H9 (cell line): ENCODE results near the gene RBM18. TPM values are rescaled to one million over a fixed set of nuclear protein-coding genes. Genes with fewer than 3 reads are reported as not detected.

Experiments used
- DNase-seq: peaks from one replicate; pipeline ENCODE4 v3.0.0-alpha.2; 2017
- H2AFZ ChIP-seq: one replicate; pipeline ENCODE4 v1.6.1; 2013; ENCODE audit warnings: mild to moderate bottlenecking, low read length, control low read depth, moderate library complexity
- H2AK5ac ChIP-seq: 2 replicates; pipeline ENCODE4 v1.6.1; 2013; ENCODE audit warnings: low read length, control low read depth, mixed read lengths; ENCODE audit not compliant: insufficient read length
- H2BK120ac ChIP-seq: one replicate; pipeline ENCODE4 v1.6.1; 2013; ENCODE audit warnings: low read depth, mild to moderate bottlenecking, low read length, control low read depth, inconsistent platforms; ENCODE audit not compliant: poor library complexity, severe bottlenecking
- H2BK12ac ChIP-seq: 2 replicates; pipeline ENCODE4 v1.6.1; 2013; ENCODE audit warnings: low read length, control low read depth, mixed read lengths, low read depth; ENCODE audit not compliant: insufficient read length
- H2BK15ac ChIP-seq: 2 replicates; pipeline ENCODE4 v1.6.1; 2013; ENCODE audit warnings: low read depth, low read length, control low read depth
- H2BK20ac ChIP-seq: one replicate; pipeline ENCODE4 v1.6.1; 2013; ENCODE audit warnings: low read depth, mild to moderate bottlenecking, low read length, control low read depth, inconsistent platforms; ENCODE audit not compliant: poor library complexity, severe bottlenecking
- H2BK5ac ChIP-seq: 2 replicates; pipeline ENCODE4 v1.6.1; 2013; ENCODE audit warnings: low read length, control low read depth, mixed read lengths; ENCODE audit not compliant: insufficient read length
- H3K14ac ChIP-seq: 2 replicates; pipeline ENCODE4 v1.6.1; 2013; ENCODE audit warnings: low read length, control low read depth; ENCODE audit not compliant: insufficient read depth
- H3K18ac ChIP-seq: 2 replicates; pipeline ENCODE4 v1.6.1; 2013; ENCODE audit warnings: low read depth, mild to moderate bottlenecking, mixed read lengths, low read length, control low read depth; ENCODE audit not compliant: insufficient read length
- H3K23ac ChIP-seq: 2 replicates; pipeline ENCODE4 v1.6.1; 2013; ENCODE audit warnings: low read length, control low read depth, mixed read lengths, low read depth; ENCODE audit not compliant: insufficient read length
- H3K23me2 ChIP-seq: 2 replicates; pipeline ENCODE4 v1.6.1; 2013; ENCODE audit warnings: low read depth, mild to moderate bottlenecking, mixed read lengths, low read length, control low read depth; ENCODE audit not compliant: insufficient read length, poor library complexity, severe bottlenecking
- H3K27ac ChIP-seq: 2 replicates; pipeline ENCODE4 v1.5.1; 2013; ENCODE audit warnings: low read length, control low read depth, mixed read lengths, low read depth; ENCODE audit not compliant: insufficient read length
- H3K27me3 ChIP-seq: 2 replicates; pipeline ENCODE4 v1.6.1; 2013; ENCODE audit warnings: low read length, control low read depth, inconsistent platforms; ENCODE audit not compliant: insufficient read depth
- H3K4ac ChIP-seq: 2 replicates; pipeline ENCODE4 v1.6.1; 2013; ENCODE audit warnings: low read depth, mild to moderate bottlenecking, control low read depth, inconsistent platforms, low read length, moderate library complexity
- H3K4me1 ChIP-seq: 2 replicates; pipeline ENCODE4 v1.6.1; 2013; ENCODE audit warnings: low read length, control low read depth, inconsistent platforms; ENCODE audit not compliant: insufficient read depth
- H3K4me2 ChIP-seq: 2 replicates; pipeline ENCODE4 v1.6.1; 2013; ENCODE audit warnings: low read length, control low read depth, mixed read lengths; ENCODE audit not compliant: insufficient read length, insufficient read depth
- H3K56ac ChIP-seq: 2 replicates; pipeline ENCODE4 v1.6.1; 2013; ENCODE audit warnings: low read depth, mild to moderate bottlenecking, mixed read lengths, low read length, control low read depth; ENCODE audit not compliant: insufficient read length
- H3K79me1 ChIP-seq: 2 replicates; pipeline ENCODE4 v1.6.1; 2013; ENCODE audit warnings: low read depth, mild to moderate bottlenecking, moderate library complexity, low read length, control low read depth, inconsistent platforms; ENCODE audit not compliant: insufficient read depth, poor library complexity, severe bottlenecking
- H3K79me2 ChIP-seq: 2 replicates; pipeline ENCODE4 v1.6.1; 2013; ENCODE audit warnings: low read length, control low read depth, inconsistent platforms; ENCODE audit not compliant: insufficient read depth
- H3K9ac ChIP-seq: 2 replicates; pipeline ENCODE4 v1.6.1; 2013; ENCODE audit warnings: low read length, control low read depth, mixed read lengths; ENCODE audit not compliant: insufficient read length; ENCODE audit errors: extremely low read depth
- H3K9me3 ChIP-seq: one replicate; pipeline ENCODE4 v1.6.1; 2013; ENCODE audit warnings: low read depth, low read length, inconsistent platforms; ENCODE audit not compliant: control insufficient read depth
- H3T11ph ChIP-seq: one replicate; pipeline ENCODE4 v1.6.1; 2013; ENCODE audit warnings: mild to moderate bottlenecking, low read length, control low read depth, inconsistent platforms
- H4K20me1 ChIP-seq: one replicate; pipeline ENCODE4 v1.6.1; 2013; ENCODE audit not compliant: control insufficient read depth, insufficient read length, insufficient read depth
- H4K5ac ChIP-seq: 2 replicates; pipeline ENCODE4 v1.6.1; 2013; ENCODE audit warnings: low read depth, mild to moderate bottlenecking, mixed read lengths, low read length, control low read depth; ENCODE audit not compliant: insufficient read length
- H4K8ac ChIP-seq: replicated peaks from 2 replicates; pipeline ENCODE4 v1.6.1; 2013; ENCODE audit warnings: low read length, control low read depth, mixed read lengths, low read depth; ENCODE audit not compliant: insufficient read length
- H4K91ac ChIP-seq: 2 replicates; pipeline ENCODE4 v1.6.1; 2013; ENCODE audit warnings: low read depth, mild to moderate bottlenecking, moderate library complexity, mixed read lengths, low read length, control low read depth; ENCODE audit not compliant: insufficient read length
- H3K27ac Mint-ChIP-seq, 3 experiments: 2 replicates in 2 of 3; 3 replicates in 1 of 3; pipeline ENCODE4 v1.8.0; 2020 to 2021; ENCODE audit warnings: mixed read lengths in 3 of 3, mild to moderate bottlenecking in 1 of 3, moderate library complexity in 1 of 3
- H3K27me3 Mint-ChIP-seq: 2 replicates; pipeline ENCODE4 v1.8.0; 2021; ENCODE audit warnings: low read depth, mild to moderate bottlenecking, moderate library complexity, mixed read lengths
- H3K36me3 Mint-ChIP-seq, 3 experiments: 2 replicates in 2 of 3; 3 replicates in 1 of 3; pipeline ENCODE4 v1.8.0; 2020 to 2021; ENCODE audit warnings: low read depth in 3 of 3, mixed read lengths in 3 of 3; ENCODE audit not compliant: insufficient read depth in 1 of 3
- H3K4me1 Mint-ChIP-seq, 2 experiments: 2 replicates each; pipeline ENCODE4 v1.8.0; 2020; ENCODE audit warnings: mixed read lengths in 2 of 2
- H3K4me3 Mint-ChIP-seq, 2 experiments: 2 replicates in 1 of 2; 3 replicates in 1 of 2; pipeline ENCODE4 v1.8.0; 2020 to 2021; ENCODE audit warnings: mild to moderate bottlenecking in 2 of 2, mixed read lengths in 2 of 2, moderate library complexity in 1 of 2
- H3K9me3 Mint-ChIP-seq, 2 experiments: 2 replicates in 1 of 2; 3 replicates in 1 of 2; pipeline ENCODE4 v1.8.0; 2020; ENCODE audit warnings: mild to moderate bottlenecking in 2 of 2, mixed read lengths in 2 of 2, moderate library complexity in 1 of 2
- CTCF ChIP-seq: fragments of 200-600 bp; sonication (generic); conservative IDR thresholded peaks from 3 replicates; pipeline ENCODE4 v1.8.0; 2021; ENCODE audit warnings: antibody characterized with exemption, mild to moderate bottlenecking
- total RNA-seq: library from RNA; stranded (reverse); gene quantifications from 2 replicates; pipeline ENCODE4 v1.2.1, GENCODE V29; 2021

Gene RBM18
- total RNA-seq, 1 experiment from 2014 or later = 18.9 TPM

- Mint-ChIP-seq H3K27me3 (no peaks in the 10 kb centered on the region), H3K4me1 (no peaks in the 10 kb centered on the region), H3K36me3 (peaks cover 4 to 25% (median 18%) of the 10 kb centered on the region in 3 experiments; a peak in 6 of 7 replicates), H3K9me3 (no peaks in the 10 kb centered on the region), H3K4me3 (no peak overlapping the region), H3K27ac (no peak overlapping the region)
- Histone ChIP-seq H2BK15ac (no peak overlapping the region), H3K18ac (no peak overlapping the region), H2BK120ac (no peak overlapping the region), H3K27me3 (no peaks in the 10 kb centered on the region), H3K56ac (no peak overlapping the region), H3K23me2 (no peaks in the 10 kb centered on the region), H4K8ac (no peak overlapping the region), H4K91ac (no peak overlapping the region), H4K20me1 (no peaks in the 10 kb centered on the region), H2BK20ac (no peak overlapping the region), H3K27ac (no peak overlapping the region), H3K23ac (no peak overlapping the region), H4K5ac (no peak overlapping the region), H3T11ph (no peak overlapping the region), H3K4me1 (no peaks in the 10 kb centered on the region), H2BK12ac (no peak overlapping the region), H3K4ac (no peak overlapping the region), H3K4me2 (no peak overlapping the region), H3K79me1 (no peaks in the 10 kb centered on the region), H2BK5ac (no peak overlapping the region), H3K9me3 (no peaks in the 10 kb centered on the region), H3K14ac (no peak overlapping the region), H2AFZ (no peak overlapping the region), H2AK5ac (no peak overlapping the region), H3K9ac (no peak overlapping the region), H3K79me2 (no peaks in the 10 kb centered on the region)
- no peak for TF ChIP-seq CTCF
- no peak for DNase-seq
Measured at GRCh38 chr9:122314165-122314564, 49.5 kb upstream of the RBM18 start.
